OCI-LY3 (cell line): ENCODE measurements around the gene RHBG.

Experiments
- CTCF ChIP-seq: fragments of 200-600, 300-600 bp; sonication (generic); IDR thresholded peaks from 2 replicates; pipeline ENCODE4 v1.5.1; 2014; ENCODE audit warnings: antibody characterized with exemption, low read length, low read depth
- EZH2phosphoT487 ChIP-seq: fragments of 200-600 bp; shearing (Covaris generic); IDR thresholded peaks from 2 replicates; pipeline ENCODE4 v1.6.1; 2018; ENCODE audit warnings: antibody characterized with exemption, mixed run types, low read depth

GRCh38 chr1:156338180-156338976 lies 30.6 kb upstream of the RHBG start, which contains the start of the genes CCT3 and TSACC:
- TF ChIP-seq CTCF (no peak), EZH2phosphoT487 (no peak)
